OCI-LY3 (cell line): ENCODE measurements around the gene NMRK1.

ENCODE experiments used
- H2AFZ ChIP-seq: fragments of 200-600, 300-600 bp; shearing (Covaris generic); 2 replicates; pipeline ENCODE4 v1.6.0; 2014; ENCODE audit warnings: antibody characterized with exemption, low read depth, low read length
- H3K27ac ChIP-seq: fragments of 200-600, 300-600 bp; sonication (generic); 2 replicates; pipeline ENCODE4 v1.5.1; 2014; ENCODE audit warnings: mild to moderate bottlenecking, low read length, moderate library complexity, mixed read lengths
- H3K27me3 ChIP-seq: fragments of 200-600, 300-600 bp; sonication (generic); 2 replicates; pipeline ENCODE4 v1.6.1; 2014; ENCODE audit warnings: low read depth, low read length, mixed read lengths
- H3K36me3 ChIP-seq: fragments of 200-600, 300-600 bp; sonication (generic); replicated peaks from 2 replicates; pipeline ENCODE3; 2014; ENCODE audit warnings: low read depth, low read length, mixed read lengths
- H3K4me1 ChIP-seq: fragments of 300-600, 200-600 bp; sonication (generic); 2 replicates; pipeline ENCODE4 v1.6.1; 2014; ENCODE audit warnings: low read length, mixed read lengths
- H3K4me2 ChIP-seq: fragments of 200-600, 300-600 bp; sonication (generic); 2 replicates; pipeline ENCODE4 v1.6.1; 2014; ENCODE audit warnings: low read length, mixed read lengths
- H3K4me3 ChIP-seq: fragments of 300-600, 200-600 bp; sonication (generic); 2 replicates; pipeline ENCODE4 v1.5.1; 2014; ENCODE audit warnings: antibody characterized with exemption, mild to moderate bottlenecking, low read length, moderate library complexity
- H3K79me2 ChIP-seq: fragments of 300-600, 200-600 bp; shearing (Covaris generic); 2 replicates; pipeline ENCODE4 v1.6.1; 2014; ENCODE audit warnings: mild to moderate bottlenecking, low read length, mixed read lengths
- H3K9ac ChIP-seq: fragments of 300-600, 200-600 bp; shearing (Covaris generic); 2 replicates; pipeline ENCODE4 v1.6.0; 2014; ENCODE audit warnings: mild to moderate bottlenecking, low read length, moderate library complexity
- H3K9me3 ChIP-seq: fragments of 200-600, 300-600 bp; shearing (Covaris generic); 2 replicates; pipeline ENCODE4 v1.6.1; 2014; ENCODE audit warnings: low read length, mixed read lengths; ENCODE audit not compliant: insufficient read depth
- H4K20me1 ChIP-seq: fragments of 200-600, 300-600 bp; sonication (generic); 2 replicates; pipeline ENCODE4 v1.6.1; 2016; ENCODE audit warnings: low read length, mixed read lengths; ENCODE audit not compliant: insufficient read depth
- CTCF ChIP-seq: fragments of 200-600, 300-600 bp; sonication (generic); IDR thresholded peaks from 2 replicates; pipeline ENCODE4 v1.5.1; 2014; ENCODE audit warnings: antibody characterized with exemption, low read length, low read depth
- EZH2phosphoT487 ChIP-seq: fragments of 200-600 bp; shearing (Covaris generic); IDR thresholded peaks from 2 replicates; pipeline ENCODE4 v1.6.1; 2018; ENCODE audit warnings: antibody characterized with exemption, mixed run types, low read depth

NMRK1 gene

DNA sequence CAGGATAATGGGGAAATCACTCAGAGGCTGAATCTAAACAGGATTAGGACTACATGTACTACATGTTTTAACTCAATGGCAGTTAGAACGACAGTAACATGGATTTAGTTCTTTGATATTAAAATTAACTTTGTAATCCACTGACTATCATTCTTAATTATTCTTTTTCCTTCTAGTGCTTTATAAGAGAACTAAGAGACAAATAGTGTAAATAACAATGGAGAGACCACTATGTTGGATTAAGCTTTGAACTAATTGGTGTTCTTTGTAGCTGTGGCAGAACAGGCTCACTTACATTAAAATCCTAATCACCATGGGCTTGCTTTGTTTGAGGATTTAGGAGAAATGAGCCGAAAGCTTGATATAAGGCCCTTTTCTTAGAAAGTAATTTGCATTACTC lies 18.8 kb downstream of the NMRK1 start:
- Histone ChIP-seq H3K36me3 (no peaks in the 10 kb centered on the region), H3K9ac (no peak overlapping the region), H3K4me1 (peaks cover 4% of the 10 kb centered on the region; the same call in 1 of the 2 replicates), H3K4me2 (no peak overlapping the region), H3K27me3 (no peaks in the 10 kb centered on the region), H2AFZ (no peak overlapping the region), H3K27ac (no peak overlapping the region), H3K9me3 (no peaks in the 10 kb centered on the region), H3K4me3 (no peak overlapping the region), H4K20me1 (no peaks in the 10 kb centered on the region), H3K79me2 (no peaks in the 10 kb centered on the region)
- no peak for TF ChIP-seq CTCF
- TF ChIP-seq EZH2phosphoT487 = no peak

GRCh38 chr9:75067894-75068293 lies 20.1 kb downstream of the NMRK1 start:
- Histone ChIP-seq H3K27me3 (no peaks in the 10 kb centered on the region), H3K9me3 (no peaks in the 10 kb centered on the region), H3K9ac (no peak overlapping the region), H3K4me1 (peaks cover 4% of the 10 kb centered on the region; the same call in 1 of the 2 replicates), H3K79me2 (no peaks in the 10 kb centered on the region), H3K27ac (no peak overlapping the region), H2AFZ (no peak overlapping the region), H3K4me2 (no peak overlapping the region), H3K36me3 (no peaks in the 10 kb centered on the region), H3K4me3 (no peak overlapping the region), H4K20me1 (no peaks in the 10 kb centered on the region)
- TF ChIP-seq CTCF (no peak), EZH2phosphoT487 (no peak)

DNA sequence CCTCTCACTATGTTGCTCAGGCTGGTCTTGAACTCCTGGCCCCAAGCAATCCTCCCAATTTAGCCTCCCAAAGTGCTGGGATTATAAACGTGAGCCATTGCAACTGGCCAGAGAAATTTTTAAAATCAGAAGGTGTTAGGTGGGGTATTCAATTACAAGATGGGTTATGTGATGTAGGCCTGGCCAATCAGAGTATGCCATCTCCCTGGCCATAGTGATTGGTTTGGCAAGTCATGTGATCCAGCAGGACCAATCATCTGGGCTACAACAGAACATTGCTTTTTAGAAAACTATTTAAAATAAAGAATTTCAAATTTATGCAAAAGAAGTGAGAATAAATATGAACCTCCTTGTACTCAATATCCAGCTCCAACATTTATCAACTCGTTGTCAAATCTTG lies 22.4 kb downstream of the NMRK1 start:
- no peaks in the 10 kb centered on the region for H3K9me3 ChIP-seq
- H3K9ac ChIP-seq = no peak overlapping the region
- no peaks in the 10 kb centered on the region for H3K27me3 ChIP-seq
- no peak overlapping the region for H3K27ac ChIP-seq
- H3K36me3 ChIP-seq = no peaks in the 10 kb centered on the region
- H2AFZ ChIP-seq = no peak overlapping the region
- H3K4me2 ChIP-seq = no peak overlapping the region
- no peaks in the 10 kb centered on the region for H4K20me1 ChIP-seq
- no peaks in the 10 kb centered on the region for H3K4me1 ChIP-seq
- TF ChIP-seq CTCF (no peak), EZH2phosphoT487 (no peak)
- H3K79me2 ChIP-seq = no peaks in the 10 kb centered on the region
- no peak overlapping the region for H3K4me3 ChIP-seq

GRCh38 chr9:75064307-75065025 lies 23.5 kb downstream of the NMRK1 start:
- Histone ChIP-seq H3K4me2 (no peak overlapping the region), H3K27ac (no peak overlapping the region), H3K36me3 (no peaks in the 10 kb centered on the region), H3K4me1 (no peaks in the 10 kb centered on the region), H3K79me2 (no peaks in the 10 kb centered on the region), H2AFZ (no peak overlapping the region), H4K20me1 (no peaks in the 10 kb centered on the region), H3K27me3 (no peaks in the 10 kb centered on the region), H3K9me3 (no peaks in the 10 kb centered on the region), H3K4me3 (no peak overlapping the region), H3K9ac (no peak overlapping the region)
- TF ChIP-seq CTCF (no peak), EZH2phosphoT487 (no peak)
